MM.1S (cell line): ENCODE results near the gene COPS9.

Source experiments
- DNase-seq: peaks from one replicate; pipeline ENCODE4 v3.0.0-alpha.2; 2015
- H2AFZ ChIP-seq: fragments of 300-600 bp; sonication (generic); 2 replicates; pipeline ENCODE4 v1.6.0; 2016; ENCODE audit warnings: antibody characterized with exemption, low read length
- H3F3A ChIP-seq: fragments of 300-600 bp; sonication (generic); 2 replicates; pipeline ENCODE4 v1.6.1; 2016; ENCODE audit warnings: mild to moderate bottlenecking, antibody characterized with exemption, low read length, moderate library complexity, mixed read lengths; ENCODE audit not compliant: insufficient read depth
- H3K27ac ChIP-seq: fragments of 300-600 bp; sonication (generic); 2 replicates; pipeline ENCODE4 v1.5.1; 2016; ENCODE audit warnings: mild to moderate bottlenecking, low read length
- H3K27me3 ChIP-seq: fragments of 300-600 bp; sonication (generic); replicated peaks from 2 replicates; pipeline ENCODE4 v1.6.0; 2016; ENCODE audit warnings: low read length; ENCODE audit not compliant: insufficient read depth
- H3K36me3 ChIP-seq: fragments of 300-600 bp; sonication (generic); replicated peaks from 2 replicates; pipeline ENCODE4 v1.6.1; 2016; ENCODE audit warnings: mild to moderate bottlenecking, low read length, mixed read lengths; ENCODE audit not compliant: insufficient read depth
- H3K4me1 ChIP-seq: fragments of 300-600 bp; sonication (generic); 2 replicates; pipeline ENCODE4 v1.6.1; 2016; ENCODE audit warnings: low read length, mixed read lengths
- H3K4me2 ChIP-seq: fragments of 300-600 bp; sonication (generic); 2 replicates; pipeline ENCODE4 v1.6.0; 2016; ENCODE audit warnings: low read depth, low read length
- H3K4me3 ChIP-seq: fragments of 300-600 bp; sonication (generic); 2 replicates; pipeline ENCODE4 v1.5.1; 2016; ENCODE audit warnings: low read length, mixed read lengths
- H3K79me2 ChIP-seq: fragments of 300-600 bp; sonication (generic); 2 replicates; pipeline ENCODE4 v1.6.1; 2016; ENCODE audit warnings: mixed run types, low read length, mixed read lengths
- H3K9ac ChIP-seq: fragments of 300-600 bp; sonication (generic); 2 replicates; pipeline ENCODE4 v1.6.1; 2016; ENCODE audit warnings: low read length, mixed read lengths
- H3K9me2 ChIP-seq: fragments of 300-600 bp; sonication (generic); replicated peaks from 2 replicates; pipeline ENCODE4 v1.6.1; 2016; ENCODE audit warnings: mild to moderate bottlenecking, low read length, mixed read lengths; ENCODE audit not compliant: insufficient read depth
- H3K9me3 ChIP-seq: fragments of 300-600 bp; sonication (generic); replicated peaks from 2 replicates; pipeline ENCODE4 v1.6.1; 2016; ENCODE audit warnings: mild to moderate bottlenecking, low read length, mixed read lengths; ENCODE audit not compliant: insufficient read depth
- H4K20me1 ChIP-seq: fragments of 300-600 bp; sonication (generic); 2 replicates; pipeline ENCODE4 v1.6.1; 2016; ENCODE audit warnings: mild to moderate bottlenecking, low read length, moderate library complexity, mixed read lengths; ENCODE audit not compliant: insufficient read depth
- CTCF ChIP-seq: fragments of 300-600 bp; sonication (generic); IDR thresholded peaks from 2 replicates; pipeline ENCODE4 v1.5.1; 2016; ENCODE audit warnings: antibody characterized with exemption, low read length, mixed read lengths
- EZH2 ChIP-seq: fragments of 300-600 bp; sonication (generic); optimal IDR thresholded peaks from 2 replicates; pipeline ENCODE3; 2017; ENCODE audit warnings: low read depth, mild to moderate bottlenecking, antibody characterized with exemption, low read length, mixed read lengths
- EZH2phosphoT487 ChIP-seq: fragments of 300-600 bp; sonication (generic); IDR thresholded peaks from 2 replicates; pipeline ENCODE4 v1.6.1; 2018; ENCODE audit warnings: antibody characterized with exemption, low read length

Gene COPS9

GRCh38 chr2:240109386-240109785 lies 26.7 kb downstream of the COPS9 start:
- no peak overlapping the region for H3K9ac ChIP-seq
- H3K4me1 ChIP-seq, result no peaks in the 10 kb centered on the region
- no peaks in the 10 kb centered on the region for H3F3A ChIP-seq
- H3K9me3 ChIP-seq, result no peaks in the 10 kb centered on the region
- H3K36me3 ChIP-seq, result no peaks in the 10 kb centered on the region
- no peak overlapping the region for H2AFZ ChIP-seq
- H3K27ac ChIP-seq, result no peak overlapping the region
- H3K9me2 ChIP-seq, result no peaks in the 10 kb centered on the region
- peaks cover 37% of the 10 kb centered on the region for H3K27me3 ChIP-seq
- no peak for DNase-seq
- no peaks in the 10 kb centered on the region for H4K20me1 ChIP-seq
- H3K79me2 ChIP-seq, result no peaks in the 10 kb centered on the region
- no peak overlapping the region for H3K4me3 ChIP-seq
- H3K4me2 ChIP-seq, result no peak overlapping the region
- TF ChIP-seq EZH2phosphoT487 (no peak), EZH2 (no peak), CTCF (no peak)

GRCh38 chr2:240107477-240107796 lies 28.7 kb downstream of the COPS9 start:
- Histone ChIP-seq H3K4me3 (no peak overlapping the region), H3K4me1 (no peaks in the 10 kb centered on the region), H3K27ac (no peak overlapping the region), H3K27me3 (peaks cover 39% of the 10 kb centered on the region), H3K79me2 (no peaks in the 10 kb centered on the region), H3K9ac (no peak overlapping the region), H4K20me1 (no peaks in the 10 kb centered on the region), H3K4me2 (no peak overlapping the region), H3K36me3 (no peaks in the 10 kb centered on the region), H3K9me2 (no peaks in the 10 kb centered on the region), H3F3A (no peaks in the 10 kb centered on the region), H2AFZ (no peak overlapping the region), H3K9me3 (no peaks in the 10 kb centered on the region)
- TF ChIP-seq EZH2phosphoT487 (no peak), CTCF (no peak), EZH2 (no peak)
- DNase-seq, result no peak

- no peaks in the 10 kb centered on the region for H3F3A ChIP-seq
- H3K9ac ChIP-seq, result no peak overlapping the region
- no peaks in the 10 kb centered on the region for H3K36me3 ChIP-seq
- no peaks in the 10 kb centered on the region for H3K9me3 ChIP-seq
- H3K4me1 ChIP-seq, result no peaks in the 10 kb centered on the region
- H3K27me3 ChIP-seq, result peaks cover 41% of the 10 kb centered on the region
- no peaks in the 10 kb centered on the region for H3K79me2 ChIP-seq
- H3K27ac ChIP-seq, result no peak overlapping the region
- no peak overlapping the region for H2AFZ ChIP-seq
- H3K4me3 ChIP-seq, result no peak overlapping the region
- DNase-seq, result no peak
- H4K20me1 ChIP-seq, result no peaks in the 10 kb centered on the region
- no peaks in the 10 kb centered on the region for H3K9me2 ChIP-seq
- no peak overlapping the region for H3K4me2 ChIP-seq
- TF ChIP-seq CTCF (no peak), EZH2 (no peak), EZH2phosphoT487 (no peak)
Measured at GRCh38 chr2:240106765-240107476, 29.2 kb downstream of the COPS9 start.
